OCI-LY1 (cell line): Measurements from ENCODE around the gene CBFA2T3.

Source experiments
- H2AFZ ChIP-seq: fragments of 200-600 bp; sonication (generic), shearing (Covaris generic); 2 replicates; pipeline ENCODE4 v1.6.0; 2014; ENCODE audit warnings: antibody characterized with exemption, mild to moderate bottlenecking, low read length
- H3F3A ChIP-seq: fragments of 200-600 bp; sonication (generic), shearing (Covaris generic); 2 replicates; pipeline ENCODE4 v1.6.0; 2014; ENCODE audit warnings: mild to moderate bottlenecking, antibody characterized with exemption, low read length, moderate library complexity; ENCODE audit not compliant: insufficient read depth
- H3K27ac ChIP-seq: fragments of 200-600 bp; sonication (generic); 2 replicates; pipeline ENCODE4 v1.5.1; 2014; ENCODE audit warnings: low read length, mixed run types, mild to moderate bottlenecking, low read depth; ENCODE audit not compliant: poor library complexity, severe bottlenecking
- H3K27me3 ChIP-seq: fragments of 200-600 bp; sonication (generic); 2 replicates; pipeline ENCODE4 v1.6.0; 2014; ENCODE audit warnings: antibody characterized with exemption, mild to moderate bottlenecking, low read length, moderate library complexity; ENCODE audit not compliant: insufficient read depth
- H3K36me3 ChIP-seq: fragments of 200-600 bp; sonication (generic); 2 replicates; pipeline ENCODE4 v1.6.1; 2014; ENCODE audit warnings: mild to moderate bottlenecking, antibody characterized with exemption, low read length, moderate library complexity, mixed read lengths; ENCODE audit not compliant: insufficient read depth
- H3K4me1 ChIP-seq: fragments of 200-600 bp; sonication (generic); 2 replicates; pipeline ENCODE4 v1.5.1; 2014; ENCODE audit warnings: mild to moderate bottlenecking, low read length, moderate library complexity; ENCODE audit not compliant: insufficient read depth, severe bottlenecking
- H3K4me2 ChIP-seq: fragments of 200-600 bp; sonication (generic), shearing (Covaris generic); 2 replicates; pipeline ENCODE4 v1.6.1; 2014; ENCODE audit warnings: low read length
- H3K4me3 ChIP-seq: fragments of 200-600 bp; sonication (generic); 2 replicates; pipeline ENCODE4 v1.5.1; 2014; ENCODE audit warnings: low read length, low read depth, mild to moderate bottlenecking, mixed read lengths; ENCODE audit not compliant: poor library complexity, severe bottlenecking
- H3K79me2 ChIP-seq: fragments of 200-600 bp; shearing (Covaris generic); 2 replicates; pipeline ENCODE4 v1.6.1; 2016; ENCODE audit warnings: mixed run types, low read length, mixed read lengths; ENCODE audit not compliant: insufficient read depth
- H3K9ac ChIP-seq: fragments of 200-600 bp; sonication (generic), shearing (Covaris generic); 2 replicates; pipeline ENCODE4 v1.6.1; 2014; ENCODE audit warnings: mild to moderate bottlenecking, low read length, mixed read lengths
- H3K9me2 ChIP-seq: fragments of 200-600 bp; sonication (generic), shearing (Covaris generic); 2 replicates; pipeline ENCODE4 v1.6.1; 2014; ENCODE audit warnings: low read depth, mild to moderate bottlenecking, low read length, mixed read lengths
- H3K9me3 ChIP-seq: fragments of 200-600 bp; shearing (Covaris generic); 2 replicates; pipeline ENCODE4 v1.6.1; 2014; ENCODE audit warnings: low read length, mixed read lengths
- H4K20me1 ChIP-seq: fragments of 200-600 bp; sonication (generic), shearing (Covaris generic); 2 replicates; pipeline ENCODE4 v1.6.0; 2016; ENCODE audit warnings: mild to moderate bottlenecking, low read length; ENCODE audit not compliant: insufficient read depth
- CTCF ChIP-seq: fragments of 200-600 bp; sonication (generic), shearing (Covaris generic); IDR thresholded peaks from 2 replicates; pipeline ENCODE4 v1.5.1; 2017; ENCODE audit warnings: mild to moderate bottlenecking, antibody characterized with exemption, low read length, moderate library complexity, mixed read lengths
- EZH2 ChIP-seq: fragments of 200-600 bp; sonication (generic), shearing (Covaris generic); IDR thresholded peaks from 2 replicates; pipeline ENCODE4 v1.8.0; 2017; ENCODE audit warnings: borderline replicate concordance, mixed run types, mild to moderate bottlenecking, antibody characterized with exemption, low read length, moderate library complexity, mixed read lengths

The CBFA2T3 gene

GRCh38 chr16:88951501-88951900 lies 25.5 kb downstream of the CBFA2T3 start:
- Histone ChIP-seq H3K27me3 (no peaks in the 10 kb centered on the region), H3K4me3 (no peak overlapping the region), H3K27ac (no peak overlapping the region), H3F3A (no peaks in the 10 kb centered on the region), H3K4me2 (no peak overlapping the region), H4K20me1 (no peaks in the 10 kb centered on the region), H3K36me3 (no peaks in the 10 kb centered on the region), H3K9me3 (no peaks in the 10 kb centered on the region), H3K9me2 (no peaks in the 10 kb centered on the region), H2AFZ (no peak overlapping the region), H3K79me2 (no peaks in the 10 kb centered on the region), H3K4me1 (no peaks in the 10 kb centered on the region), H3K9ac (no peak overlapping the region)
- TF ChIP-seq CTCF (no peak), EZH2 (no peak)

DNA sequence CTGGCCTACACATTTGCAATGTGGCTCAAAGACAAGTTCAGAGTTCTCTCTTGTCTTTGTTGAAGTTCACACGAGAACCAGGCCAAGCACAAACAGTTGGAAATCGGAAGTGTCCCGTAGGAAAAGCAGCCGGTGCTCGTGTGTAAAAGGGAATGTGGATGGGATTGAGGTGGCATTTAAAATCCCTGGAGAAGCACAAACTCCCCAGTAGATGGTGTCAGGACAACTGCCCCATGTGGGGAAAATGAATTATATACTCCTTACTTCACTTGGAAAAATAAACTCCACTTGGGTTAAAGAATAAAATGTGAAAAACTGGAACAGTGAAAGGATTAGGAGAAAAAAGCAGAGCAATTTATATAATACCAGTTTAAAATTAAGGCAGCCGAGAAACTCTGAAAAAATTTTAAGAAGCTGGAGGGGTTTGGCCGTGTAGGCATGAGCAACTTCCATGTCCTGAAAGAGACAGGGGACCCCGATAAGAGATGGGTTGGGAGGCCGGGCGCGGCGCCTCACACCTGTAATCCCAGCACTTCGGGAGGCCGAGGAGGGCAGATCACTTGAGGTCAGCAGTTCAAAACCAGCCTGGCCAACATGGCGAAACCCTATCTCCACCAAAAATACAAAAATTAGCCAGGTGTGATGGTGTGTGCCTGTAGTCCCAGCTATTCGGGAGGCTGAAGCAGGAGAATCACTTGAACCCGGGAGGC lies 28.1 kb downstream of the CBFA2T3 start:
- H2AFZ ChIP-seq, result no peak overlapping the region
- H3K4me2 ChIP-seq, result no peak overlapping the region
- no peaks in the 10 kb centered on the region for H3K36me3 ChIP-seq
- no peaks in the 10 kb centered on the region for H4K20me1 ChIP-seq
- no peaks in the 10 kb centered on the region for H3K79me2 ChIP-seq
- no peaks in the 10 kb centered on the region for H3K9me3 ChIP-seq
- no peak overlapping the region for H3K4me3 ChIP-seq
- H3K27ac ChIP-seq, result no peak overlapping the region
- TF ChIP-seq EZH2 (no peak), CTCF (no peak)
- H3K9ac ChIP-seq, result no peak overlapping the region
- H3K9me2 ChIP-seq, result no peaks in the 10 kb centered on the region
- H3F3A ChIP-seq, result peaks cover 5% of the 10 kb centered on the region; the same call in 1 of the 2 replicates
- no peaks in the 10 kb centered on the region for H3K27me3 ChIP-seq
- peaks cover 2% of the 10 kb centered on the region for H3K4me1 ChIP-seq

DNA sequence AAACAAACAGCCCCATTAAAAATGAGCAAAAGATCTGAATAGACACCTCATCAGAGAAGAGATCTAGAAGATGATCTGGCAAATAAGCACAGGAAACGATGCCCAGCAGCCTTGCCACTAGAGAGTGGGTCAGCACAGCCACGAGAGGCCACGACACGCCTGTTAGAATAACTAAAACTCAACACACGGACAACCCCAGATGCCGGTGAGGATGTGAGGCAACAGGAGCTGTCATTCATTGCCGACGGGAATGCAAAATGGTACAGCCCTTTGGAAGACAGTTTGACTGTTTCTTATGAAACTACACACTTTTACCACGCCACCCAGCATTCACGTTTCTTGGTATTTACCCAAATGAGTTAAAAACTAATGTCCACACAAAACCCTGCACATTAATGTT lies 31.5 kb downstream of the CBFA2T3 start:
- Histone ChIP-seq H3K4me1 (peaks cover 26% of the 10 kb centered on the region), H3K4me2 (no peak overlapping the region), H2AFZ (no peak overlapping the region), H3K4me3 (no peak overlapping the region), H3K9ac (no peak overlapping the region), H3K9me2 (no peaks in the 10 kb centered on the region), H3K9me3 (no peaks in the 10 kb centered on the region), H4K20me1 (no peaks in the 10 kb centered on the region), H3K36me3 (no peaks in the 10 kb centered on the region), H3K79me2 (no peaks in the 10 kb centered on the region), H3K27ac (no peak overlapping the region), H3K27me3 (no peaks in the 10 kb centered on the region), H3F3A (peaks cover 5% of the 10 kb centered on the region; the same call in 1 of the 2 replicates)
- no peak for TF ChIP-seq EZH2
- TF ChIP-seq CTCF, result no peak
